Keratinocyte (primary cell): ENCODE results near the gene MKRN3. TPM values are rescaled to one million over a fixed set of nuclear protein-coding genes. Genes with fewer than 3 reads are reported as not detected.

Experiments
- DNase-seq: peaks from one replicate; pipeline ENCODE4 v3.0.0-alpha.2; 2011; ENCODE audit warnings: low read depth, missing footprints, low spot score
- FAIRE-seq: peaks from 2 replicates; lab custom pipeline; 2011; peaks lifted over from hg19 to GRCh38; lab: Jason Lieb, UNC
- H2AFZ ChIP-seq: 2 replicates; pipeline ENCODE4 v1.6.0; 2012; ENCODE audit warnings: low read length, control low read depth, inconsistent platforms; ENCODE audit not compliant: control insufficient read depth
- H3K27ac ChIP-seq: 2 replicates; pipeline ENCODE4 v1.5.1; 2011; ENCODE audit warnings: low read length; ENCODE audit not compliant: control insufficient read depth, insufficient read depth
- H3K27me3 ChIP-seq: 3 replicates; pipeline ENCODE4 v1.6.0; 2011; ENCODE audit warnings: low read length; ENCODE audit not compliant: control insufficient read depth, insufficient read depth; ENCODE audit errors: extremely low read depth
- H3K36me3 ChIP-seq, 2 experiments: 2 replicates in 1 of 2; 3 replicates in 1 of 2; pipeline ENCODE4 v1.5.1; 2011; ENCODE audit warnings: low read length in 2 of 2, mild to moderate bottlenecking in 1 of 2; ENCODE audit not compliant: control insufficient read depth in 2 of 2, insufficient read depth in 2 of 2; ENCODE audit errors: extremely low read depth in 1 of 2
- H3K4me1 ChIP-seq: 3 replicates; pipeline ENCODE4 v1.5.1; 2011; ENCODE audit warnings: low read length; ENCODE audit not compliant: control insufficient read depth, insufficient read depth; ENCODE audit errors: extremely low read depth
- H3K4me2 ChIP-seq: 3 replicates; pipeline ENCODE4 v1.6.0; 2011; ENCODE audit warnings: low read depth, low read length; ENCODE audit not compliant: control insufficient read depth, insufficient read depth; ENCODE audit errors: extremely low read depth
- H3K4me3 ChIP-seq, 3 experiments: fragments of 200-600 bp in 1 of 3; sonication (generic) in 1 of 3; 2 replicates in 2 of 3; 3 replicates in 1 of 3; pipeline ENCODE4 v1.5.1; 2011 to 2016; ENCODE audit warnings: low read length in 3 of 3, mild to moderate bottlenecking in 3 of 3, control low read depth in 2 of 3, inconsistent platforms in 1 of 3, low read depth in 1 of 3, mixed read lengths in 1 of 3, mixed run types in 1 of 3, moderate library complexity in 1 of 3; ENCODE audit not compliant: control insufficient read depth in 2 of 3, insufficient read depth in 2 of 3; ENCODE audit errors: extremely low read depth in 1 of 3
- H3K79me2 ChIP-seq: 2 replicates; pipeline ENCODE4 v1.6.0; 2012; ENCODE audit warnings: low read length; ENCODE audit not compliant: control insufficient read depth, insufficient read depth
- H3K9ac ChIP-seq: 3 replicates; pipeline ENCODE4 v1.6.0; 2011; ENCODE audit warnings: low read length; ENCODE audit not compliant: control insufficient read depth, insufficient read depth; ENCODE audit errors: extremely low read depth
- H3K9me1 ChIP-seq: 3 replicates; pipeline ENCODE4 v1.6.0; 2011; ENCODE audit warnings: low read length; ENCODE audit not compliant: control insufficient read depth, insufficient read depth; ENCODE audit errors: extremely low read depth
- H3K9me3 ChIP-seq: 2 replicates; pipeline ENCODE4 v1.5.1; 2012; ENCODE audit warnings: low read depth, low read length; ENCODE audit not compliant: control insufficient read depth
- H4K20me1 ChIP-seq: 3 replicates; pipeline ENCODE4 v1.6.0; 2011; ENCODE audit warnings: low read length; ENCODE audit not compliant: control insufficient read depth, insufficient read depth; ENCODE audit errors: extremely low read depth
- CTCF ChIP-seq, 3 experiments: IDR thresholded peaks in 1 of 3; conservative IDR thresholded peaks in 1 of 3; optimal IDR thresholded peaks in 1 of 3; 2 replicates in 2 of 3; 3 replicates in 1 of 3; pipeline versions ENCODE3 to v1.5.1; 2011; ENCODE audit warnings: low read length in 3 of 3, mild to moderate bottlenecking in 3 of 3, moderate library complexity in 2 of 3, control low read depth in 1 of 3, inconsistent platforms in 1 of 3; ENCODE audit not compliant: insufficient read depth in 2 of 3; ENCODE audit errors: extremely low read depth in 1 of 3
- EZH2 ChIP-seq: IDR thresholded peaks from one replicate; pipeline ENCODE4 v1.6.1; 2012; ENCODE audit warnings: inconsistent platforms, mild to moderate bottlenecking, low read length, moderate library complexity
- dilution Hi-C: fragments of 300-500 bp; cut with MboI; formaldehyde crosslinking; loops from one replicate; pipeline ENCODE4 v1.7.0; 2020; ENCODE audit warnings: low sequenced_read_pairs; ENCODE audit not compliant: extremely low pct_ligation_motif_present
- polyA plus RNA-seq, 5 experiments: library from polyadenylated mRNA; depleted of rRNA in 3 of 5; stranded (reverse) in 3 of 5; stranded (forward) in 1 of 5; unstranded in 1 of 5; fragments of >200 nt; gene quantifications; 1 replicate in 1 of 5; 2 replicates in 3 of 5; 3 replicates in 1 of 5; pipeline versions ENCODE4 v1.2.1 to v1.2.3, GENCODE V29; 2011 to 2012; ENCODE audit warnings: missing spikeins in 2 of 5, low read depth in 1 of 5, low replicate concordance in 1 of 5
- small RNA-seq, 3 experiments: library from RNA; depleted of rRNA; stranded (forward); fragments of <200 nt; gene quantifications; one replicate each; pipeline ENCODE3, GENCODE V24; 2012; ENCODE audit warnings: low read depth in 3 of 3, low replicate concordance in 1 of 3; ENCODE audit not compliant: insufficient read length in 3 of 3

MKRN3 gene
- polyA plus RNA-seq, 1 donor (not counting 4 experiments of a cell fraction or from before 2014, with no cell fraction given), result not detected

GRCh38 chr15:23616536-23616935, 51.1 kb downstream of the MKRN3 start:
- Histone ChIP-seq H3K27ac (no peak overlapping the region), H3K4me2 (no peak overlapping the region), H3K9me1 (no peaks in the 10 kb centered on the region), H4K20me1 (no peaks in the 10 kb centered on the region), H3K79me2 (no peaks in the 10 kb centered on the region), H3K9me3 (peaks cover 12% of the 10 kb centered on the region), H2AFZ (no peak overlapping the region), H3K9ac (no peak overlapping the region), H3K27me3 (no peaks in the 10 kb centered on the region), H3K4me3 (no peak overlapping the region), H3K4me1 (no peaks in the 10 kb centered on the region), H3K36me3 (no peaks in the 10 kb centered on the region)
- DNase-seq, result no peak
- FAIRE-seq, result no peak
- dilution Hi-C loops, result no loop called here
- TF ChIP-seq EZH2 (no peak), CTCF (optimal IDR thresholded peaks at IDR 0.05 in 1 of 3, IDR thresholded peaks at IDR 0.05 in 1 of 3, conservative IDR thresholded peaks at IDR 0.05 in 1 of 3; ENCODE audit: extremely low read depth in 1 of 3, insufficient read depth in 2 of 3, low read length in 3 of 3) (no peak)

Small RNA genes within 50 kb of the gene (small RNA-seq; reads per million reads assigned to genes)
- 0 reads per million in 3 experiments for gene MIR4508

Other genes with a start within 250 kb of the MKRN3 start
- not detected in 3 replicates for gene GOLGA6L26, start 231.5 kb upstream of the MKRN3 start, polyA plus RNA-seq
- 0.01 TPM in 1 of 3 replicates, not detected in the others for gene GOLGA8S, start 210.9 kb upstream of the MKRN3 start, polyA plus RNA-seq
- not detected in 3 replicates for gene GOLGA6L2, start 118.4 kb upstream of the MKRN3 start, polyA plus RNA-seq
- gene MAGEL2, start 82.2 kb downstream of the MKRN3 start, polyA plus RNA-seq, result not detected in 3 replicates
- gene NDN, start 121.6 kb downstream of the MKRN3 start, polyA plus RNA-seq, result 0.57 to 0.76 TPM (median 0.75 TPM) in 3 replicates